Naive thymus-derived CD4-positive, alpha-beta T cell (primary cell): Measurements from ENCODE around the gene USP25. TPM values are rescaled to one million over a fixed set of nuclear protein-coding genes. Genes with fewer than 3 reads are reported as not detected.

Experiments
- ATAC-seq: fragments of 150-1000 bp; cut with Tn5 transposase; 2 replicates; pipeline ENCODE4 v1.10.0; 2021; ENCODE audit warnings: mild to moderate bottlenecking, moderate library complexity
- CTCF ChIA-PET: fragments of 350-600 bp; sonication (Branson Sonifier 250); formaldehyde crosslinking; loops from one replicate; lab custom pipeline; 2021; ENCODE audit warnings: antibody characterized with exemption; lab: Charles Lee
- POLR2A ChIA-PET: fragments of 350-600 bp; sonication (Branson Sonifier 250); formaldehyde crosslinking; loops from one replicate; lab custom pipeline; 2021; ENCODE audit warnings: antibody characterized with exemption, inconsistent platforms; lab: Charles Lee
- DNase-seq, 9 donors: peaks; one replicate each; pipeline versions ENCODE4 v3.0.0 to v3.0.0-alpha.2; 2020 to 2022; ENCODE audit warnings: mixed read lengths in 1 of 9
- H3K27ac ChIP-seq: one replicate; pipeline ENCODE4 v1.7.0; 2013; ENCODE audit warnings: mild to moderate bottlenecking, low read depth, low read length, moderate library complexity
- H3K27me3 ChIP-seq, 2 donors: one replicate each; pipeline ENCODE4 v1.7.0; 2013; ENCODE audit warnings: low read length in 2 of 2, mild to moderate bottlenecking in 2 of 2, moderate library complexity in 2 of 2; ENCODE audit not compliant: control insufficient read depth in 2 of 2, insufficient read depth in 2 of 2
- H3K36me3 ChIP-seq, 3 experiments: 1 replicate in 2 of 3; 2 replicates in 1 of 3; pipeline ENCODE4 v1.7.0; 2013; ENCODE audit warnings: low read length in 3 of 3, mild to moderate bottlenecking in 3 of 3, moderate library complexity in 1 of 3; ENCODE audit not compliant: insufficient read depth in 3 of 3, control insufficient read depth in 2 of 3
- H3K4me1 ChIP-seq, 2 donors: one replicate each; pipeline ENCODE4 v1.7.0; 2013; ENCODE audit warnings: low read length in 2 of 2, mild to moderate bottlenecking in 2 of 2, moderate library complexity in 1 of 2; ENCODE audit not compliant: control insufficient read depth in 2 of 2, insufficient read depth in 2 of 2
- H3K4me3 ChIP-seq: 2 replicates; pipeline ENCODE4 v1.7.0; 2013; ENCODE audit warnings: mild to moderate bottlenecking, low read length
- H3K9me3 ChIP-seq, 3 experiments: 1 replicate in 2 of 3; 2 replicates in 1 of 3; pipeline ENCODE4 v1.7.0; 2013; ENCODE audit warnings: low read length in 3 of 3; ENCODE audit not compliant: control insufficient read depth in 2 of 3
- H3K27ac Mint-ChIP-seq, 9 donors: one replicate each; pipeline ENCODE4 v1.8.0; 2020 to 2022; ENCODE audit warnings: mixed read lengths in 9 of 9, mild to moderate bottlenecking in 8 of 9, moderate library complexity in 5 of 9, inconsistent platforms in 2 of 9
- H3K27me3 Mint-ChIP-seq, 5 donors: one replicate each; pipeline ENCODE4 v1.8.0; 2021 to 2022; ENCODE audit warnings: mixed read lengths in 5 of 5, mild to moderate bottlenecking in 1 of 5
- H3K36me3 Mint-ChIP-seq, 5 donors: one replicate each; pipeline ENCODE4 v1.8.0; 2020 to 2022; ENCODE audit warnings: mixed read lengths in 5 of 5, mild to moderate bottlenecking in 3 of 5, inconsistent platforms in 1 of 5
- H3K4me1 Mint-ChIP-seq, 7 donors: one replicate each; pipeline ENCODE4 v1.8.0; 2020 to 2022; ENCODE audit warnings: mixed read lengths in 7 of 7, mild to moderate bottlenecking in 3 of 7, inconsistent platforms in 1 of 7
- H3K4me3 Mint-ChIP-seq, 10 donors: one replicate each; pipeline ENCODE4 v1.8.0; 2020 to 2022; ENCODE audit warnings: mild to moderate bottlenecking in 10 of 10, mixed read lengths in 10 of 10, moderate library complexity in 6 of 10, inconsistent platforms in 2 of 10
- H3K9me3 Mint-ChIP-seq, 11 donors: one replicate each; pipeline ENCODE4 v1.8.0; 2020 to 2022; ENCODE audit warnings: mixed read lengths in 11 of 11, mild to moderate bottlenecking in 4 of 11, inconsistent platforms in 1 of 11, moderate library complexity in 1 of 11
- intact Hi-C, 2 donors: fragments of 100-400 bp; cut with micrococcal nuclease; formaldehyde crosslinking; loops; one replicate each; pipeline ENCODE4 v1.15.1; 2023
- polyA plus RNA-seq, 2 donors: library from polyadenylated mRNA; unstranded; fragments of 300-500 nt; fragmentation: Illumina TruSeq; gene quantifications; one replicate each; pipeline ENCODE4 v1.2.3, GENCODE V29; 2021
- total RNA-seq, 6 experiments: library from RNA in 5 of 6; stranded (reverse) in 5 of 6; gene quantifications; 1 replicate in 5 of 6; 2 replicates in 1 of 6; pipeline ENCODE4 v1.2.3 and lab custom pipeline; 2021 to 2026

USP25 gene
- total and polyA plus RNA-seq, 7 experiments from 2014 or later: 9.6 to 67.4 (median 52.0) TPM

- ATAC-seq: no peak
- Histone ChIP-seq H3K4me3 (no peak overlapping the region), H3K36me3 (no peaks in the 10 kb centered on the region), H3K9me3 (no peaks in the 10 kb centered on the region), H3K27ac (no peak overlapping the region), H3K27me3 (no peaks in the 10 kb centered on the region), H3K4me1 (no peaks in the 10 kb centered on the region)
- no peaks in the 10 kb centered on the region for H3K36me3 Mint-ChIP-seq
- no peak for DNase-seq
- ChIA-PET POLR2A (no interaction called here), CTCF (no interaction called here)
- H3K27ac Mint-ChIP-seq: no peak overlapping the region
- peaks cover 0 to 4% (median 0%) of the 10 kb centered on the region in 5 donors for H3K27me3 Mint-ChIP-seq
- peaks cover 0 to 4% (median 0%) of the 10 kb centered on the region in 7 donors for H3K4me1 Mint-ChIP-seq
- no peak overlapping the region for H3K4me3 Mint-ChIP-seq
- intact Hi-C loops: no loop called here
- peaks cover 0 to 2% (median 0%) of the 10 kb centered on the region in 11 donors for H3K9me3 Mint-ChIP-seq
These were observed 41.8 kb upstream of the USP25 start for GRCh38 chr21:15688016-15688415.

DNA sequence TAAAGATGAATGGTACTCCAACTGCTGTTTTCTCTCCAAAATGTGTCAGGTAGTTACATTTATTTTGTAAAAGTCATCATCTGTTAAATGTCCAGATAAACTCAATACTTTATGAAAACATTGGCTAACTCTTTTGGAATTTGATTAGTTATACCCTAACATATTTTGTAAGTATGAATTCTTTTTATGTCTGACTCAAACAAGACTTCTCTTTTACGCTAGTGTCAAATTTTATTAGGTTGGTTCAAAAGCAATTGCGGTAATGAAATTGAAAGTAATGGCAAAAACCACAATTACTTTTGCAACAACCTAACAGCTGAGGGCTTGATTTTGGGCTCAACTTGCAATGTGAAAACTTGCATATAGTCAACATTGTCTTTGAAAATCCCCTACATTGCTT lies 41.0 kb upstream of the USP25 start:
- ChIA-PET POLR2A (no interaction called here), CTCF (no interaction called here)
- intact Hi-C loops: no loop called here
- H3K27ac Mint-ChIP-seq: no peak overlapping the region
- H3K27me3 Mint-ChIP-seq: peaks cover 0 to 4% (median 3%) of the 10 kb centered on the region in 5 donors
- H3K4me1 Mint-ChIP-seq: peaks cover 0 to 3% (median 0%) of the 10 kb centered on the region in 7 donors
- H3K4me3 Mint-ChIP-seq: peak overlapping the region in 1 of 10 donors; percentile 5
- no peaks in the 10 kb centered on the region for H3K36me3 ChIP-seq
- no peaks in the 10 kb centered on the region for H3K36me3 Mint-ChIP-seq
- no peaks in the 10 kb centered on the region for H3K4me1 ChIP-seq
- no peak for ATAC-seq
- H3K9me3 Mint-ChIP-seq: peaks cover 0 to 2% (median 0%) of the 10 kb centered on the region in 11 donors
- no peak for DNase-seq
- H3K9me3 ChIP-seq: no peaks in the 10 kb centered on the region
- no peak overlapping the region for H3K4me3 ChIP-seq
- H3K27me3 ChIP-seq: no peaks in the 10 kb centered on the region
- H3K27ac ChIP-seq: no peak overlapping the region

GRCh38 chr21:15692711-15693110 lies 37.1 kb upstream of the USP25 start:
- Histone ChIP-seq H3K4me1 (no peaks in the 10 kb centered on the region), H3K27me3 (no peaks in the 10 kb centered on the region), H3K27ac (no peak overlapping the region), H3K4me3 (no peak overlapping the region), H3K36me3 (no peaks in the 10 kb centered on the region), H3K9me3 (no peaks in the 10 kb centered on the region)
- no peak overlapping the region for H3K4me3 Mint-ChIP-seq
- peaks cover 0 to 3% (median 0%) of the 10 kb centered on the region in 7 donors for H3K4me1 Mint-ChIP-seq
- peaks cover 0 to under 1% (median 0%) of the 10 kb centered on the region in 5 donors for H3K36me3 Mint-ChIP-seq
- intact Hi-C loops: no loop called here
- POLR2A ChIA-PET: no interaction called here
- ATAC-seq (no peak), DNase-seq (no peak)
- no peak overlapping the region for H3K27ac Mint-ChIP-seq
- H3K9me3 Mint-ChIP-seq: peaks cover 0 to 8% (median 0%) of the 10 kb centered on the region in 11 donors
- CTCF ChIA-PET: no interaction called here
- H3K27me3 Mint-ChIP-seq: peaks cover 0 to 11% (median 4%) of the 10 kb centered on the region in 5 donors

- DNase-seq: no peak
- CTCF ChIA-PET: interaction anchor here (0.8 kb wide), 1 partner anchor 148 kb away, joined by 3 read pairs; no protein-coding TSS in a partner anchor
- Mint-ChIP-seq H3K27me3 (peaks cover 0 to 11% (median 4%) of the 10 kb centered on the region in 5 donors), H3K4me3 (no peak overlapping the region), H3K36me3 (peaks cover 0 to 4% (median 0%) of the 10 kb centered on the region in 5 donors), H3K27ac (no peak overlapping the region), H3K4me1 (peaks cover 0 to 2% (median 0%) of the 10 kb centered on the region in 7 donors), H3K9me3 (peaks cover 0 to 11% (median 2%) of the 10 kb centered on the region in 11 donors)
- no peak for ATAC-seq
- Histone ChIP-seq H3K9me3 (no peaks in the 10 kb centered on the region), H3K36me3 (no peaks in the 10 kb centered on the region), H3K27me3 (no peaks in the 10 kb centered on the region), H3K4me1 (no peaks in the 10 kb centered on the region), H3K4me3 (no peak overlapping the region), H3K27ac (no peak overlapping the region)
- intact Hi-C loops: no loop called here
- POLR2A ChIA-PET: no interaction called here
These were observed 34.5 kb upstream of the USP25 start for GRCh38 chr21:15695241-15695640.

GRCh38 chr21:15701830-15702229 lies 28.0 kb upstream of the USP25 start:
- no peaks in the 10 kb centered on the region for H3K27me3 ChIP-seq
- H3K4me1 ChIP-seq: no peaks in the 10 kb centered on the region
- Mint-ChIP-seq H3K27me3 (peaks cover 0 to 3% (median 0%) of the 10 kb centered on the region in 5 donors), H3K9me3 (peaks cover 0 to 33% (median 6%) of the 10 kb centered on the region in 11 donors), H3K36me3 (peaks cover 0 to 8% (median 0%) of the 10 kb centered on the region in 5 donors), H3K27ac (no peak overlapping the region), H3K4me1 (peaks cover 0 to 2% (median 0%) of the 10 kb centered on the region in 7 donors), H3K4me3 (no peak overlapping the region)
- no peak overlapping the region for H3K27ac ChIP-seq
- POLR2A ChIA-PET: no interaction called here
- intact Hi-C loops: no loop called here
- H3K9me3 ChIP-seq: no peaks in the 10 kb centered on the region
- CTCF ChIA-PET: interaction anchor here (0.7 kb wide), 1 partner anchor 8 kb away, joined by 3 read pairs; no protein-coding TSS in a partner anchor
- ATAC-seq (no peak), DNase-seq (no peak)
- H3K36me3 ChIP-seq: no peaks in the 10 kb centered on the region
- H3K4me3 ChIP-seq: no peak overlapping the region

GRCh38 chr21:15703932-15704331 lies 25.9 kb upstream of the USP25 start:
- peaks cover 0 to 7% (median 0%) of the 10 kb centered on the region in 5 donors for H3K36me3 Mint-ChIP-seq
- Histone ChIP-seq H3K27me3 (no peaks in the 10 kb centered on the region), H3K27ac (no peak overlapping the region), H3K4me1 (no peaks in the 10 kb centered on the region), H3K36me3 (no peaks in the 10 kb centered on the region), H3K9me3 (no peaks in the 10 kb centered on the region), H3K4me3 (no peak overlapping the region)
- peaks cover 0 to 2% (median 0%) of the 10 kb centered on the region in 7 donors for H3K4me1 Mint-ChIP-seq
- ChIA-PET POLR2A (no interaction called here), CTCF (no interaction called here)
- no peak for DNase-seq
- ATAC-seq: no peak
- H3K9me3 Mint-ChIP-seq: peaks cover 0 to 28% (median 4%) of the 10 kb centered on the region in 11 donors
- peaks cover 0 to 1% (median 0%) of the 10 kb centered on the region in 5 donors for H3K27me3 Mint-ChIP-seq
- H3K4me3 Mint-ChIP-seq: no peak overlapping the region
- no peak overlapping the region for H3K27ac Mint-ChIP-seq
- intact Hi-C loops: no loop called here

- Histone ChIP-seq H3K9me3 (no peaks in the 10 kb centered on the region), H3K27ac (no peak overlapping the region), H3K4me1 (no peaks in the 10 kb centered on the region), H3K27me3 (no peaks in the 10 kb centered on the region), H3K4me3 (no peak overlapping the region), H3K36me3 (no peaks in the 10 kb centered on the region)
- Mint-ChIP-seq H3K36me3 (peaks cover 0 to 7% (median 0%) of the 10 kb centered on the region in 5 donors), H3K4me1 (peaks cover 0 to 2% (median 0%) of the 10 kb centered on the region in 7 donors), H3K27ac (no peak overlapping the region), H3K9me3 (peaks cover 0 to 28% (median 4%) of the 10 kb centered on the region in 11 donors), H3K4me3 (no peak overlapping the region), H3K27me3 (peaks cover 3 to 9% (median 5%) of the 10 kb centered on the region in 5 donors)
- DNase-seq: no peak
- ATAC-seq: no peak
- intact Hi-C loops: no loop called here
- ChIA-PET CTCF (interaction anchor here (0.7 to 1.1 kb wide), 2 partner anchors 219 to 641 kb away, joined by 3 read pairs; no protein-coding TSS in a partner anchor), POLR2A (no interaction called here)
These were observed 23.1 kb upstream of the USP25 start for GRCh38 chr21:15706696-15707095.
